GM12864 (cell line): ENCODE results near the gene PARN.

Experiments used
- DNase-seq: peaks from one replicate; pipeline ENCODE4 v3.0.0-alpha.2; 2011; ENCODE audit warnings: low read depth
- H3K4me3 ChIP-seq: 2 replicates; pipeline ENCODE4 v1.5.1; 2011; ENCODE audit warnings: mild to moderate bottlenecking, low read depth, low read length, control low read depth
- CTCF ChIP-seq: IDR thresholded peaks from 2 replicates; pipeline ENCODE4 v1.5.1; 2011; ENCODE audit warnings: low read depth, mild to moderate bottlenecking, moderate library complexity, low read length, control low read depth, inconsistent platforms; ENCODE audit errors: missing control alignments

PARN gene

GRCh38 chr16:14485121-14485551, 144.9 kb downstream of the PARN start:
- no peak for DNase-seq
- TF ChIP-seq CTCF: no peak

GRCh38 chr16:14483819-14484385, 146.2 kb downstream of the PARN start:
- no peak overlapping the region for H3K4me3 ChIP-seq
- no peak for DNase-seq
- no peak for TF ChIP-seq CTCF

More at GRCh38 chr16:14485121-14485551, 144.9 kb downstream of the PARN start:
- H3K4me3 ChIP-seq: no peak overlapping the region

GRCh38 chr16:14476183-14476582, 153.9 kb downstream of the PARN start:
- no peak for DNase-seq
- H3K4me3 ChIP-seq: no peak overlapping the region
- no peak for TF ChIP-seq CTCF

- DNase-seq: no peak
- TF ChIP-seq CTCF: no peak
- H3K4me3 ChIP-seq: no peak overlapping the region
Measured at GRCh38 chr16:14475370-14476139, 154.5 kb downstream of the PARN start.

GRCh38 chr16:14473488-14473887, 156.6 kb downstream of the PARN start:
- no peak for TF ChIP-seq CTCF
- no peak for DNase-seq
- no peak overlapping the region for H3K4me3 ChIP-seq

GRCh38 chr16:14472357-14472756, 157.7 kb downstream of the PARN start:
- no peak for DNase-seq
- H3K4me3 ChIP-seq: no peak overlapping the region
- TF ChIP-seq CTCF: no peak

- H3K4me3 ChIP-seq: no peak overlapping the region
- TF ChIP-seq CTCF: no peak
- DNase-seq: no peak
Measured at GRCh38 chr16:14470788-14471187, 159.3 kb downstream of the PARN start.
